NCI-H2227 (cell line): ENCODE results near the gene RPL11.
"Not testable (repeated sequence)": the region's sequence is repeated elsewhere in the genome, so short reads cannot be mapped to it uniquely, and the experiment has no call there.

ENCODE experiments used
- DNase-seq: peaks from one replicate; lab custom pipeline; 2025; ENCODE audit not compliant: unreplicated experiment; lab: John Stamatoyannopoulos, UW

The RPL11 gene

DNA sequence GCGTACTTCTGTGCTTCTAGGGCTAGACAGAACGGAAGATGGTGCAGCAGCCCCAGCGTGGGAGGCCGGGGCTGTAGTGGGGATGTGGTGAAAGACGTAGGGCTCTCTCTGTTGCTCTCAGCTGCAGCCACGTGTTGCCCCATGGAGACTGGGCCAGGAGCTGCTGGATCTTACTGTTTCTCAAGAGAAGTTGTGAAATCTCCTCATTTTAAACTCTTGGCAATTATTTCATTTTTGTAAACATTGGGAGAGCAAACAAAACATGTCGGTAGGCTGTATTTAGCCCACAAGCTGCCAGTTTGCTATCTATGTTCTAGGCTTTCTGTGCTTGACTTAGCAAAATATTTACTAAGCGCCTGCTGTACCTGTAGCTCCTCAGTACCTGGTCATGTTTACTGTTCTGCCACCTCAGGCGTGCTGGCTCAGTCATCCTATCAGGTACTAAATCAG, 35.8 kb downstream of the RPL11 start:
- DNase-seq = no peak

GRCh38 chr1:23732363-23733224, 41.0 kb downstream of the RPL11 start:
- no peak for DNase-seq

GRCh38 chr1:23733281-23733680, 41.7 kb downstream of the RPL11 start:
- DNase-seq = not testable (repeated sequence)

DNA sequence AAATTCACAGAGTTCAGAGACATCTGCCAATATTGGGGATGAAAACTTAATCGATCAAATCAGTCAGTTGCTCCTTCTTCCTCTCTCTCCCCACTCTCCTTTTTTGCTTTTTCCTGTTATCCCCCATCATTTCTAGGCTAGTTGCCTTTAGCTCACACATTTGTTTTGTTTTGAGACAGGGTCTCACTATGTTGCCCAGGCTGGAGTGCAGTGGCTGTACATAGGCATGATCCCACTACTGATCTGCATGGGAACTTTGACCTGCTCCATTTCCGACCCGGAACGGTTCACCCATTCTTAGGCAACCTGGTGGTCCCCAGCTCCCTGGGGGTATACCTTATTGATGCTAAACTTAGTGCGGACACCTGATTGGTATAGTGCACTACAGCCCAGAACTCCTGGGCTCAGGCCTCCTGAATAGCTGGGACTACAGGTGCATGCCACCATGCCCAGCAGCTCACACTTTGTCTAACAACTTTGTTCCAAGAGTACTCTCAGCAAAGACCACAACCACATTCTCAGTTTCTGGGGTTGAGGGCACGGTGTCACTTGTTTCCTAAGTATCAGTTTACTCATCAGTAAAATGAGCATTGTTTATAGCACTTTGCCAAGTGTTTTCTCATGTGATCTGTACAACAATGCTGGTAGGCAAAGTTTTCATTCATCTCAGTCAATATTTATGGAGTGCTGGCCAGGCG, 45.0 kb downstream of the RPL11 start:
- no peak for DNase-seq

GRCh38 chr1:23741609-23742008, 50.0 kb downstream of the RPL11 start:
- DNase-seq = no peak

DNA sequence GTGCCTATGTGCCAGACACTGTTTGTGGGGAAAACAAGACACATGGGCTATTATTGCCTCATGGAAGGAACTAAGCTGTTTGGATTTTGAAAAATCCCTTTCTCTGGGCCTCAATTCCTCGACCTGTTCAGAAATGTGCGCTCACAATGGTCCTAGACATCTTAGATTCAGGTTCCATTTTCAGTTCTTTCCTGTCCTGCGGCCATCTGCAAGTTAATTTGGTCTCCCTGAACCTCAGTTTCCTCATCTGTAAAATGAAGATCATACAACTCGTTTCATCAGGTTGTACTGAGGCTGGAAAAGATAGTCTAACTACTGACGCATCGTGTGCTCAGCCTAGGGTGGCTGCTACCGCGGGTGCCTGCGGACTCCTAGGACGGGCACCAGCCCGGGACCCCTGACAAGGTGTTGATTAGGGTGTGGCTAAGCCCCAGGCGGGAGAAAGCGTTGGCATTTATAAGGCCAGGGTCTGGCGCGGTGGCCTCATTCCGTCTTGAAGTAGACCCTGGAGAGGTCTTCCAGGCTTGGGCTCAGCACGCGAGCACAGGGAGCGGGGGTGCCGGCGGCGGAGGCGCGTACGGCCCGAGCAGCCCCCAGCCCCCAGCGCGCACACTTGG, 51.2 kb downstream of the RPL11 start:
- DNase-seq = no peak

DNA sequence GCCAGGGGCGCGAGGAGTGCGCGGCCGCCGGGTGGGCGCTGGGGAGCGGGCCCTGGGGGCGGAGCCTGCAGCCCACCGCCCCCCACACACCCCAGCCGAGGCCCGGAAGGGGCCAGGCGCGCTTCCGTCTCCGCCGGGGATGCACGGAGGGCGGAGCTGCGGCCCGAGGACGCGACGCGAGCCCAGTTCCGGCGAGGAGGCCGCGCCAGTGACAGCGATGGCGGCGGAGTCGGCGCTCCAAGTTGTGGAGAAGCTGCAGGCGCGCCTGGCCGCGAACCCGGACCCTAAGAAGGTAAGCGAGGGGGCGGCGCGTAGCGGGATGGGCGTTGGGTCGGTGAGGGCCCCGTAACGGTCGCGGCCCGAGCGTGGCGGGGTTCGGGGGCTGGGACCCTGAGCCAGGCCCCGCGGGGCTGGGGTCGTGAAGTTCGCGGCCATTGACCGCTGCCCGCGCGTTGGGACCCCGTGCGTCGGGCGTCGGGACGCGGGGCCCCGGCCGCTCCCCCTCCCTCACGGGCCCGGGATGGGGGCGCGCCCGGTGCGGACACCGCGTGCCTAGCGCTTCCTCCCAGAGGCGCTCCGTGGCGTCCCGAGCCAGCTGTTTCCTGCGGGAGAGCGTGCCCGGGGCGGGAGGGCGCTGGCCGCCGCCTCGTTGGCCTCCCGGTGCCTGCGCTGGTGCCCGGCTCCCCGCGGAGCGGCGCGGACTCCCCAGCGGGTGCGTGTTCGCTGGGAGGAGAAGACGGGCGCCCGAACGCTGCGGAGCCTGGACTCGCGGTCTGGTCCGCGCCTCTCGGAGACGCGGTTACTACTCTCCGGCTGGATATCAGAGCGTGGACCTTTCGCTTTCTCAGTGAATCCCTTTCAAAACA, 51.9 kb downstream of the RPL11 start, which contains the start of gene ELOA:
Gene ELOA (plus strand): TSS at position 185 of the 866 bp plus-strand sequence. CDS start 33 bp downstream, at position 218.
- DNase-seq = peak; percentile 92

DNA sequence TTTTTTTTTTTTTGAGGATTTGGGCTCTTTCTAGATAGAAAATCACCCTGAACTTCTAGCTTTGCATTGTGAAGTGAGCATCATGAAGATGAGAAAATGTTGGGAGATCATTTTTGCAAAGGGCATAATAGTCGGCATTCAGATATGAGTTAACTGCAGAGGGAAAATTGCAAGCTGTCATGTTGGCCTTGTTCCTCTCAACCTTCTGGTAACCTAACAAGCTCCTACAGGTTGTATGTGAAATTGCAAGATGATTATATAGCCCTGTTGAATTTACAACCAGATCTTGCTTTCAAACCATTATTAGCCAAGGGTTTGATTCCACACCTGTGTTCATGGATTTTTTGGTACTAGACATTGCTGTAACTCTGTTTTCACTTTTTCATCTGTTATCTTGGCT, 53.9 kb downstream of the RPL11 start:
- peak; percentile 53 for DNase-seq
